Right ventricle myocardium inferior (tissue), 1 donor: ENCODE results near the gene TOX2. TPM values are rescaled to one million over a fixed set of nuclear protein-coding genes. Genes with fewer than 3 reads are reported as not detected.
A peak's percentile ranks its signal among the peaks of the same experiment; 100 is the strongest.

Experiments used
- ATAC-seq: fragments of 200-7000 bp; cut with Tn5 transposase; one replicate; pipeline ENCODE4 v1.9.1; 2020; ENCODE audit warnings: mild to moderate bottlenecking, moderate library complexity
- DNase-seq: peaks from one replicate; pipeline ENCODE4 v3.0.0; 2021; ENCODE audit errors: missing footprints
- intact Hi-C: fragments of 100-400 bp; cut with DNase I; formaldehyde crosslinking; loops from one replicate; pipeline ENCODE4 v1.11.0; 2022
- long read RNA-seq: library from polyadenylated mRNA; unstranded; transcript quantifications from one replicate; pipeline ENCODE4 v2.0.0, GENCODE V29; 2021
- total RNA-seq: library from RNA; stranded (reverse); fragmentation: NEBNext Ultra II Directional; extraction: Animal tissue kit (Norgen Biotek cat#: 25700); gene quantifications from one replicate; pipeline ENCODE4 v1.2.1, GENCODE V29; 2021
- donor health status: DM: no; HTN: yes; CAD: no; lungs with severe emphysema.

The TOX2 gene
- total RNA-seq = 1.1 TPM
- long read RNA-seq = 0 reads

DNA sequence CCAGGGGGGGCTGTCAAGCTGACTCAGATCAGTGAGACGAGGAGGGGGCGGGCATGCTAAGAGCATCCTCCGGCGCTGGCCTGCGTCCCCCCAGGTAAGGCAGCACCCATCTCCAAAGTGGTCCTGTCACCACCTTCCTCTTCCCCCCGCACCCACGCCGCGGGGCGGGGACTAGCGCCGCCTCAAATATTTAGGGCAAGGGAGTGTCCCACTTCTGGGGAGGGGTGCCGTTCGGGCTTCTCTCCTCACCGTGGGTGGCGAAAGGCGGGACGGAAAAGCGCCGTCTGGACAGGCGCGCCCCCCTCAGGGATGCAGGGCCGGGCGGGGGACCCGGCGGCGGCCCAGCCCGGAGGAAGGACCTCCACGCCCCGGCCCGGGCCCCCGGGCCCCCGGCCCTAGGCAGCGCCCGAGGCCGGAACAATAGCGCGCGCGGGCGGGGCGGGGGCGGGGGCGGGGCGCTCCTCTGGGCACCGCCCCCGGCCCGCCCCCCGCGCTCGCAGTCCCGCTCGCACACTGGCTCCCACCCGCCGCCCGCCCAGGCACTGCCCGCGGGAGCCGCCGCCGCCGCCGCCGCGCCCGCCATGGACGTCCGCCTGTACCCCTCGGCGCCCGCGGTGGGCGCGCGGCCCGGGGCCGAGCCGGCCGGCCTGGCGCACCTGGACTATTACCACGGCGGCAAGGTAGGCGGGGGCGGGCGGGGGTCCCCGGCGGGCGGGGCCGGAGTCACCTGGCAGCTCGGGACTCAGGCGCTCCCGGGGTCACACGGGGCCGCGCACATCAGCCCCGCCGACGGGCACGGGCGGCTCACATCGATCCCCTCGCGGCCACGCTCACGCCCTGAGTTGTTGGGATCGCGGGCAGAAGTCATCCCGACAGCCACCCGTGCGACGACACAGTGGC lies at the start of gene TOX2:
Gene TOX2, plus strand, starts transcription at position 542 of the 900 bp plus-strand sequence. Its CDS starts 40 bp downstream, at position 582.
- peak; percentile 47 for ATAC-seq

DNA sequence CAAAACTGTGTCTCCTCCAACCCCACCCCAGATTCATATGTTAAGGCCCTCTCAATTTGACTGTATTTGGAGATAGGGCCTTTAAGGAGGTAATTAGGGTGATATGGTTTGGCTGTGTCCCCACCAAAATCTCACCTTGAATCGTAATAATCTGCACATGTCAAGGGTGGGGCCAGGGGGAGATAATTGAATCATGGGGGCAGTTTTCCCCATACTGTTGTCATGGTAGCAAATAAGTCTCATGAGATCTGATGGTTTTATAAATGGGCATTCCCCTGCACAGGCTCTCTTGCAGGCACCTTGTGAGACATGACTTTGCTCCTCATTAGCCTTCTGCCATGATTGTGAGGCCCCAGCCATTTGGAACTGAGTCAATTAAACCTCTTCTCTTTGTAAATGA lies 46.6 kb upstream of the TOX2 start:
- no peak for ATAC-seq
- no peak for DNase-seq
- intact Hi-C loops = no loop called here

More for the DNA sequence above, at the start of gene TOX2:
- no peak for DNase-seq
- intact Hi-C loops = no loop called here

DNA sequence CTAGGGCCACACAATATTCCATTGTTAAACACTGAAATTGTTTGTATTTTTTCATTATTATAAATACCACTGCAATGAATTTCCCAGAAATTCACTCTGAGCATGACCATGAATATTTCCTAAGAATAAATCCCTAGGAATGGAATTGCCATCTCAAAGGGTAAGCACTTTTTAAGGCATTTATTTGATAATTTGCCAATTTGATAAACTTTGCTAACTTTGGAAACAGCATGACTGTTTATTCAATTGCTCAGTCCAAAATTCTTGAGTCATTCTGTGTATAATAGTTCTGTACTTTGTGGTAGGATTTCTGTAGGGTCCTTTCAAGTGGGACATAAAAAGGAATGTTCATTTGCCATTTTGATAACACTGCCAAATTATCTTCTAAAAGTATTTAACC lies 44.2 kb upstream of the TOX2 start:
- intact Hi-C loops = no loop called here
- no peak for DNase-seq
- ATAC-seq = no peak

GRCh38 chr20:43878776-43879175 lies 35.9 kb upstream of the TOX2 start:
- intact Hi-C loops = no loop called here
- DNase-seq = no peak
- no peak for ATAC-seq

- DNase-seq = no peak
- no peak for ATAC-seq
- intact Hi-C loops = no loop called here
These were observed 20.7 kb upstream of the TOX2 start for GRCh38 chr20:43893930-43894329.

- intact Hi-C loops = no loop called here
These were observed 20.2 kb upstream of the TOX2 start for GRCh38 chr20:43894491-43894890.

DNA sequence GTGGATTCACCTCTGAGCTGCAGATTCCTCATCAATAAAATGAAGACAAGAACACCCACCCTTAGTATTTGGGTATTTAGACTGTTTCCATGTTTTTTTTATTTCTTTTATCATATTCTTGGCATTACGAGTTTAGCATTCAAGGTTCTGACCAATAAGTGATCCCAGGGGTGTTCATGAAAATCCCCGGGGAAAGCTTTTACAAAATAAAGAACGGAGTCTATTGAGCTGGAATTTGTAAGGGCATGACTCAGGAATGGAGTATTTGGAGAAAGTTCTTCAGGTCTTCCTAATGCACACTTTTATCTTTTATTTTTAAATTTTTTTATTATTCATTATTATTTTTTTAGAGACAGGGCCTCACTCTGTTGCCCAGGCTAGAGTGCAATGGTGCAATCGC lies 19.4 kb upstream of the TOX2 start:
- ATAC-seq = no peak
- no peak for DNase-seq
- intact Hi-C loops = no loop called here

More at GRCh38 chr20:43894491-43894890, 20.2 kb upstream of the TOX2 start:
- no peak for ATAC-seq
- DNase-seq = no peak

DNA sequence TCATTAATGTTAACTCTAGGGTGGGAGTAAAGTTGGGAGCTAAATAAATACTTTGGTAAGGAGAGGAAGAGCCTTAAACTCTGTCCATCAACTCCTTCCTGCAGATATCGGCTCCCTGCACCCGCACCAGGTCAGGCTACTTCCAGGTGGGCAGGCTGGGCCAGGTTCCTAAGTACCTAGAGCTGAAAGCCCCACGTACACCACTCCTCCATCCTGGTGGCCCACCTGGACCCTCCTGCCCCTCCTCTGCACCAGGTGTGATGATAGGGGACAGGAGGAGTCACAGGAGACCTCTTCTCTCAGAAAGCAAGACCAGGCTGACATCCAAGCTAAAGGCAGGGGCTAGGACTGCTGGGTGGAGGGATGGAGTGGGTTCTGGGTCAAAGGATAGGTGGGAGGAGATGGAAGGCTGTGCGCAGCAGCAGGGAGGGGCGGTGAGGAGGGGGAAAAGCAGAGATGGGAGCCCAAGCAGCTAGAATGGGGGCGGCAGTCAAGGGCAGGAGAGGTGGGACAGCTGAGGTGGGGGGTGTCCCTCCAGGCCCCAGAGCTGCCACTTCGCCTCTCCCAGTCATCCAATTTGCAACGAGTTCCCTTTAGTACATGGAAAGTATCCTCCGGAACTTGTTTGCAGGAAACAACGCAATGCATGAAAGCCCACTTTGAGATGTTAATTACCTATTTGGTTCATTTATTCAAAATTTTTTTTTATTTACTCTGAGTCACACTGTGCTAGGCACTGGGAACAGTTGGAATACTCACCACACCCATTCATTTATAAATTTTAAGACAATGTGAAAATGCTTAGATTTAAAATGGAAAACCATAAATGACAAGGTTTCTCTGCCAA lies 15.2 kb upstream of the TOX2 start:
- no peak for ATAC-seq

DNA sequence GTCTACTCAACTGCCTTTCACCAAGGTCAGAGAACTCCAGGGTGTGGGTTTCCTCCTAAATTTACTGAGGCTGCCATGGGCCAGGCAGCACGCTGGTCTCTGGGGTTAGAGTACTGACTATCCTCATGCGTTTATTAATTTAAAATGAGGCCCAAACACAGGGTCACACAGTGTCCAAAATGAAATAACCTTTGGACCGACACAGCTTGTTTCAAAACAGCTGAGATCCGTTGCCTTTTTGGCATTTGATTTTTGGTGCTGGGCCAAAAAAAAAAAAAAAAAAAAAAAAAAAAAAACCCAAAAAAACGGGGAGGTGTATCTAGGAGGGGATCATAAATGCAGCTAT lies 14.6 kb upstream of the TOX2 start:
- DNase-seq (no peak), ATAC-seq (peak; percentile 80)
- intact Hi-C loops = no loop called here

More for the DNA sequence above, 15.2 kb upstream of the TOX2 start:
- DNase-seq = no peak
- intact Hi-C loops = no loop called here

DNA sequence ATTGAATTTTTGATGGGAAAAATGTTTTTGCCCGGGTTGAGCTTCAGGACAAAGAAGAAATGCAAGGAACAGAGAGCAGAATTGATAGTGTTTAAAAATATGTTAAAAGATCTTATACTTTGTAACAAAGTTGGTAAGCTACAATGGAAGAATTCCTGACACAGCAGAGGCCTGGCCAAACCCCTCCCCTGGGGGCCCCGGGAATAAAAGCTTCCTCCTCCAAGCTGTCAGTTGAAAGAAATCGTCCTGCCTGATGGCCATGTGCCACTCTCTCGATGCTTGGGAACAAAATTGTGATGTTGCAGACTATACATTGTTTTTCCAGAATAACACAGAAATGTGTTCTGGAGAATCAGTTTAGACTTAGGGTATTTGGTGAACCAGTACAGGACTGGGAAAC lies 14.2 kb upstream of the TOX2 start:
- DNase-seq (no peak), ATAC-seq (peak; percentile 51)
- intact Hi-C loops = no loop called here

DNA sequence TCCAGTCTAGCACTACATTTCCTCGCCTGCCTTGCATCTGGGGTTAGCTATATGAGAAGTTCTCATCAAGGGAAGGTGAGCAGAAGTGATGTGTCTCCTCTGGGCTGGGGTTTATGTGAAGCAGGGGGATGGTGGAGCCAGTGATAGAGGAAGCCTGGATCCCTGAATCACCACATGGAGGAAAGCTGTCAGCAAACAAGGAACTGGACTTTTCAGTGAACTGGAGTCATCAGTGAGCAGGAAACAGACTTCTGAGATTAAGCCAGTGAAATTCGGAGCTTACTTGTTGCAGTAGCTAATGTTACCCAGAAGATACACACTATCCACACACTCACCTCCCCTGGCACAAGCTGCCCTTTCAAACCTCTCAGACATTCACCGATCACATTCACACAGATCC lies 13.4 kb upstream of the TOX2 start:
- DNase-seq (no peak), ATAC-seq (no peak)
- intact Hi-C loops = no loop called here

DNA sequence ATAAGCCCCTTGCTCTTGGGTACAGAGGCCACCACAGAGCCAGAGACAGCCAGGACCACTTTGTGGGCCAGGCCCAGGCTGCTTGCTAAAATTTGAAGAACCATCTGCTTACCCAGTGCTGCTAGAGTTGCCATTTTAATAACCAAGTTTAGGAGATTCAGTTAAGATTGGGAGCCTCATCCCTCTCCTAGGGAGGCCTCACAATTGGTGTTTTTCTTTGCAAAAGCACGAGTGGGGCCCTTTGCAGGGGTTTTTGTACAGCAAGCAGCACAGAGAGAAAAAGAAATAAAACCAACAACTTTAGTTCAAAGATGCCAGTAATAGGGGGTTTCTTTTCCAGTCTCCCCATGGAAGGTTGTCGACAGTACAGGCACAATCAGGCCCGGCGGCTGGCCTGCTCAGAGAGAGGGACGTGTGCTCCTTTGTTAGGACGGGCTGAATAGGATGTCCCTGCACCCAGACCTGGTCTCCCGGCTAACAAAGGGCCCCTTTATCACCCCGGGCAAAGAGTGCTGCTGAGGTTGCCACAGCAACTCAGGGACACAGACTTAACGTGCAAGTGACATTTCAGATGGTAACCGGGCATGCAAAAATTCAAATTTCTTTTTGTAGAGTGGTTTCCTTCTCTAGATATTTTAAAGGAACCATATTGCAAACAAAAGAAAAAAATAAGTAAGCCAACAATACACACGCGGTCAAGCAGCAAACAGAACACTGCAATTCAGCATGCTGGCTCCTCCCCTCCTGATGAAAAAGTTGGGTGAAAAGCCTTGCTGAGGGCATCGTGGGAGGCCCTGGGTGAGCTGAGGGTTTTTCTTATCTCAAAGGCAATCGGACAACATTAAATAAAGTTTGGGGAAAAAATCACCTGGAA lies 10.5 kb upstream of the TOX2 start:
- no peak for DNase-seq
- ATAC-seq = no peak
- intact Hi-C loops = no loop called here

DNA sequence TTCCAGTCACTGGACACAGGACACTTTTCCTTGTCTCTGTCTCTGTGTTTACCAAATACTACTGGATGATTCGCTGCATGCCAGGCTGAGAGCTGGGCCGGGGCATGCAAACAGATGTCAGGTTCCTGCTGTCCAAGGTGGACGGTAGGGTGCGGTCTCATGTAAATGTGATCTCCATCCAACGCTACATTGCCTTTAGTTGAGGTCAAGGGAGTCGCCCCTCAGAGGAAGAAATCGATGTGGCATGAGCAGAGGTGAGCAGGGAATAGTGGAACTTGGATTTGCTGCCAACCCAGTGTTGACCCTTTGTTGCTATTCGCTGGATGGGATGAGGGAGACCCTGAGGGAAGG lies 9.8 kb upstream of the TOX2 start:
- no peak for ATAC-seq
- intact Hi-C loops = no loop called here
- DNase-seq = no peak

DNA sequence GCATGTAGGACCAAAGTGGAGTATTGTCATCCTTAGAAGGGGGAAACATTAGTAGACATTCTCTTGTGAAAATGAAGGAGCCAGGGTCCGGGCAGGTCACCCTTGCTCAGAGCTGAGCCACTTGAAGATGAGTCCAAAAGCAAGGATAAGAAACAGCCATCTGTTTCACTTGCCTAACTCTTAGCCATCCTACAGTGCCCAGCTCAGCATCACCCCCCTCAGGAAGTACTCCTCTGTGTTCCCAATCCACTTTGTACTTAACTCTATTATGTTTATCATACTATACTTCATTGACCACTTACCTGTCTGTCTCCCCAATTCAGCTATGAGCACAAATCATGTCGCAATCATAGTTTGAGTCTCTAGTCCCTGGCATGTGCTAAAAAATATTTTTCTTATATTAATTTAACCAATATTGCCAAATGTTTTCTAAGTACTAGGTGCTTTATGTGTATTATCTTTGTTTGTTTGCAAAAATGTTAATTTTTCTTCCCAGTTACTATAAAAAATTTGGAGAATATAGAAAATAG lies 8.1 kb upstream of the TOX2 start:
- ATAC-seq (no peak), DNase-seq (no peak)
- intact Hi-C loops = no loop called here

GRCh38 chr20:43909211-43909610 lies 5.4 kb upstream of the TOX2 start:
- no peak for DNase-seq
- intact Hi-C loops = no loop called here
- ATAC-seq = no peak

GRCh38 chr20:43909720-43910119 lies 4.9 kb upstream of the TOX2 start:
- DNase-seq = no peak
- intact Hi-C loops = no loop called here
- no peak for ATAC-seq

DNA sequence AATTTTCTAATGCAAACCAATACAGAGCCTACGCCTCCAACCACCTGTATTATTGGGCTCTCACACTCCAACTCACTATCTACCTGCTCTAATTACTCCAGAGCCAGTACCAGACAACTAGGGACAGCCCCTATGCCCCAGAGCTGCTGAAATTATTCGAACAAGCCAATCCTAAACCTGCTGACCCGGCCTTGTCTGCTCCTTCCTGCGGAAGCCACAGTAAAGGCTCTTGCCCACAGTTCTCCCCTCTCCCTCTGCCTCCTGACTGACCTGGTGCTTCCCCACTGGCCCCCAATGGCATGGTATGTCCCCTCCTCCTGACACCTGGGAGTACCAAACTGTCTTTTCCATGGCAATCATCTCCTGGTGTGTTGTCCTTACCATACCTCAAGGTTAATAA lies 4.1 kb upstream of the TOX2 start:
- intact Hi-C loops = no loop called here
- DNase-seq (no peak), ATAC-seq (no peak)

DNA sequence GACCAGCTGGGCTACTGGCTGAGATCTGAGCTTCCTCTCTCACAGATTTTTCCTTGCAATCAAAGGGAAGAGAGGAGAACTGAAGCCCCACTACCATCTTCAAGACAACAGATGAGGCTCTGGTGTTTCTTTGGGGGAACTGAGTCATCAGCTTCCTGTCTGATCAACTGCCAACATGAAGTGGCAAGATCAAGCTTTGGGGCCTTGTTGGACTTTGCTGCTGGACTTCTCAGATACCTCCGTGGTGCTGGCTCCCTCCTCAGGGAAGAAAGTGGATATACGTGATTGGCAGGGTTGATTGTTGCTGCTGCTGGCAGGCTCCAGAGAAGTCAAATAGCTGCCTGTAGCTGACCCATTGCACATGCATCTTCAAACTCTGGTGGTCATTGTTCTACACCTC lies 3.6 kb upstream of the TOX2 start:
- DNase-seq (no peak), ATAC-seq (no peak)
- intact Hi-C loops = no loop called here
